Measurements from ENCODE around the gene VPS4A.

The VPS4A gene

GRCh38 chr16:69368866-69369265 is 57.7 kb downstream of the VPS4A start:
- no peak for DNase-seq

- DNase-seq, result no peak
Observed at GRCh38 chr16:69371564-69371963, 60.4 kb downstream of the VPS4A start.

- DNase-seq, result no peak
Observed at GRCh38 chr16:69373019-69373418, 61.9 kb downstream of the VPS4A start.

Measured in SHP77 treated with DMSO at 0.1 percent for 48 hours (cell line).